Keratinocyte (primary cell): ENCODE results near the gene AKIRIN1.

Source experiments
- EZH2 ChIP-seq: IDR thresholded peaks from one replicate; pipeline ENCODE4 v1.6.1; 2012; ENCODE audit warnings: inconsistent platforms, mild to moderate bottlenecking, low read length, moderate library complexity
- TF ChIP-seq, protein P1 (sequence below), 3 experiments: IDR thresholded peaks in 1 of 3; conservative IDR thresholded peaks in 1 of 3; optimal IDR thresholded peaks in 1 of 3; 2 replicates in 2 of 3; 3 replicates in 1 of 3; pipeline versions ENCODE3 to v1.5.1; 2011; ENCODE audit warnings: low read length in 3 of 3, mild to moderate bottlenecking in 3 of 3, moderate library complexity in 2 of 3, control low read depth in 1 of 3, inconsistent platforms in 1 of 3; ENCODE audit not compliant: insufficient read depth in 2 of 3; ENCODE audit errors: extremely low read depth in 1 of 3

DNA sequence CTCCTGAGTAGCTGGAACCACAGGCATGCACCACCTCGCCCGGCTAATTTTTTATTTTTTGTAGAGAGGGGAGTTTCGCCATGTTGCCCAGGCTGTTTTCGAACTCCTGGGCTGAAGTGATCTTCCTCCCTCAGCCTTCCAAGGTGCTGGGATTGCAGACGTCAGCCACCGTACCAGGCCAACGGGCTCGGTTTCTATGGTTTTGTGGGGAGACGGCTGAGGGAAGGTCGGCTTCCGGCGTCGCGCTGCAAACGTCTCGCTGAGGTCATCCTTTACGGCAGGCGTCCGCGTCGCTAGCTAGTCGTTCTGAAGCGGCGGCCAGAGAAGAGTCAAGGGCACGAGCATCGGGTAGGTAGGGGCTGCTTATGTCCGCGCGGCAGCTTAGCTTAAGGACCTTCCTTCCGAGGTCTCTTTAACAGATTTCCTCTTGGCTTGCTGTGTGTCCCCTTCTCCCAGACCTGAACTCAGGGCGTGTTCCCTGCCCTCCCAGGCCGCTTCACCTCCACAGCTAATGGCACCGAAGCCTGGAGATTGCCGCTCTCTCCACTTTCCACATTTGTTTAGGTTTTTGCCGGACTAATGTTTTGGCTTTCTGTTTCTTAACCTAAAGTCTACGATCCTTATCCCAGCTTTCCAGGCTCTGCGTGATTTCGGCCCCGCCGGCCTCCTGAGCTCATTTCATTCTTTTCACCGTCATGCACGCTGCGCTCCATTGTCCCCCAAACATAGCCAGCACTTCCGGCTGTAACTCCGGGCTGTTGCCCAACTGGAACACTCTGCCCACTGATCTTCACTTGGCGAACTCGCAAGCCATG lies 35.2 kb downstream of the AKIRIN1 start, which contains the start of gene NDUFS5:
- TF ChIP-seq, protein P1, sequence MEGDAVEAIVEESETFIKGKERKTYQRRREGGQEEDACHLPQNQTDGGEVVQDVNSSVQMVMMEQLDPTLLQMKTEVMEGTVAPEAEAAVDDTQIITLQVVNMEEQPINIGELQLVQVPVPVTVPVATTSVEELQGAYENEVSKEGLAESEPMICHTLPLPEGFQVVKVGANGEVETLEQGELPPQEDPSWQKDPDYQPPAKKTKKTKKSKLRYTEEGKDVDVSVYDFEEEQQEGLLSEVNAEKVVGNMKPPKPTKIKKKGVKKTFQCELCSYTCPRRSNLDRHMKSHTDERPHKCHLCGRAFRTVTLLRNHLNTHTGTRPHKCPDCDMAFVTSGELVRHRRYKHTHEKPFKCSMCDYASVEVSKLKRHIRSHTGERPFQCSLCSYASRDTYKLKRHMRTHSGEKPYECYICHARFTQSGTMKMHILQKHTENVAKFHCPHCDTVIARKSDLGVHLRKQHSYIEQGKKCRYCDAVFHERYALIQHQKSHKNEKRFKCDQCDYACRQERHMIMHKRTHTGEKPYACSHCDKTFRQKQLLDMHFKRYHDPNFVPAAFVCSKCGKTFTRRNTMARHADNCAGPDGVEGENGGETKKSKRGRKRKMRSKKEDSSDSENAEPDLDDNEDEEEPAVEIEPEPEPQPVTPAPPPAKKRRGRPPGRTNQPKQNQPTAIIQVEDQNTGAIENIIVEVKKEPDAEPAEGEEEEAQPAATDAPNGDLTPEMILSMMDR (optimal IDR thresholded peaks at IDR 0.05 in 1 of 3, IDR thresholded peaks at IDR 0.05 in 1 of 3, conservative IDR thresholded peaks at IDR 0.05 in 1 of 3; ENCODE audit: extremely low read depth in 1 of 3, insufficient read depth in 2 of 3, low read length in 3 of 3), result no peak
- TF ChIP-seq EZH2, result no peak
